ENCODE results near the gene FOXD3. TPM values are rescaled to one million over a fixed set of nuclear protein-coding genes. Genes with fewer than 3 reads are reported as not detected.

The FOXD3 gene
- not detected in 2 replicates for total RNA-seq
- polyA plus RNA-seq: not detected in 2 replicates

- H3K36me3 ChIP-seq: no peaks in the 10 kb centered on the region
- peak within 1 kb of the TSS; percentile 25 for H3K4me3 ChIP-seq
- DNase-seq (ENCODE audit: low read depth in 1 of 2, low spot score in 1 of 2): peak; percentile 46 to 60
- H3K4me1 ChIP-seq (ENCODE audit: low read depth): no peaks in the 10 kb centered on the region
- H3K27ac ChIP-seq: no peak within 1 kb of the TSS
- no peak for TF ChIP-seq CTCF (IDR thresholded peaks at IDR 0.05; ENCODE audit: low read depth, low read length)
- no peaks in the 10 kb centered on the region for H3K9me3 ChIP-seq (ENCODE audit: low read depth)
- H3K27me3 ChIP-seq: peaks cover 100% of the 10 kb centered on the region
These were observed at the start of gene FOXD3 for GRCh38 chr1:63322114-63322943. Gene FOXD3 (plus strand): TSS chr1:63322567. CDS start chr1:63323059, 492 bp downstream.

GRCh38 chr1:63272811-63273210 lies 49.6 kb upstream of the FOXD3 start:
- Histone ChIP-seq H3K27me3 (no peaks in the 10 kb centered on the region), H3K36me3 (no peaks in the 10 kb centered on the region), H3K9me3 (ENCODE audit: low read depth) (no peaks in the 10 kb centered on the region), H3K4me3 (no peak overlapping the region), H3K4me1 (ENCODE audit: low read depth) (peaks cover 5% of the 10 kb centered on the region), H3K27ac (no peak overlapping the region)
- no peak for TF ChIP-seq CTCF (IDR thresholded peaks at IDR 0.05; ENCODE audit: low read depth, low read length)
- DNase-seq (ENCODE audit: low read depth in 1 of 2, low spot score in 1 of 2): no peak

- Histone ChIP-seq H3K27me3 (no peaks in the 10 kb centered on the region), H3K4me3 (no peak overlapping the region), H3K27ac (no peak overlapping the region), H3K4me1 (ENCODE audit: low read depth) (peaks cover 5% of the 10 kb centered on the region), H3K9me3 (ENCODE audit: low read depth) (no peaks in the 10 kb centered on the region), H3K36me3 (no peaks in the 10 kb centered on the region)
- no peak for TF ChIP-seq CTCF (IDR thresholded peaks at IDR 0.05; ENCODE audit: low read depth, low read length)
- DNase-seq (ENCODE audit: low read depth in 1 of 2, low spot score in 1 of 2): no peak
These were observed 48.0 kb upstream of the FOXD3 start for GRCh38 chr1:63274371-63274770.

- H3K9me3 ChIP-seq (ENCODE audit: low read depth): no peaks in the 10 kb centered on the region
- H3K27ac ChIP-seq: no peak overlapping the region
- no peak overlapping the region for H3K4me3 ChIP-seq
- peaks cover 5% of the 10 kb centered on the region for H3K4me1 ChIP-seq (ENCODE audit: low read depth)
- H3K27me3 ChIP-seq: no peaks in the 10 kb centered on the region
- H3K36me3 ChIP-seq: no peaks in the 10 kb centered on the region
- no peak for TF ChIP-seq CTCF (IDR thresholded peaks at IDR 0.05; ENCODE audit: low read depth, low read length)
- DNase-seq (ENCODE audit: low read depth in 1 of 2, low spot score in 1 of 2): no peak
These were observed 47.4 kb upstream of the FOXD3 start for GRCh38 chr1:63274979-63275378.

GRCh38 chr1:63276624-63277023 lies 45.7 kb upstream of the FOXD3 start:
- Histone ChIP-seq H3K4me1 (ENCODE audit: low read depth) (peaks cover 5% of the 10 kb centered on the region), H3K27me3 (no peaks in the 10 kb centered on the region), H3K4me3 (no peak overlapping the region), H3K9me3 (ENCODE audit: low read depth) (no peaks in the 10 kb centered on the region), H3K36me3 (no peaks in the 10 kb centered on the region), H3K27ac (no peak overlapping the region)
- TF ChIP-seq CTCF (IDR thresholded peaks at IDR 0.05; ENCODE audit: low read depth, low read length): no peak
- DNase-seq (ENCODE audit: low read depth in 1 of 2, low spot score in 1 of 2): no peak
